Activated T-cell treated with anti-CD3 and anti-CD28 coated beads, Interleukin-2, amount 50 U/mL, for 4 hours (primary cell): ENCODE results near the gene METTL23. TPM values are rescaled to one million over a fixed set of nuclear protein-coding genes. Genes with fewer than 3 reads are reported as not detected.
"Not testable (repeated sequence)": the region's sequence is repeated elsewhere in the genome, so short reads cannot be mapped to it uniquely, and the experiment has no call there.

Experiments used
- ATAC-seq, 2 donors: fragments of 200-7000 bp; cut with Tn5 transposase; one replicate each; pipeline ENCODE4 v1.10.0; 2021
- DNase-seq: peaks from one replicate; pipeline ENCODE4 v3.0.0-alpha.2; 2020
- H3K27me3 Mint-ChIP-seq: one replicate; pipeline ENCODE4 v1.8.0; 2021; ENCODE audit warnings: low read depth, mixed read lengths
- H3K36me3 Mint-ChIP-seq: one replicate; pipeline ENCODE4 v1.8.0; 2022; ENCODE audit warnings: mixed read lengths; ENCODE audit not compliant: insufficient read depth
- H3K4me1 Mint-ChIP-seq: one replicate; pipeline ENCODE4 v1.8.0; 2021; ENCODE audit warnings: low read depth, mixed read lengths
- H3K4me3 Mint-ChIP-seq: one replicate; pipeline ENCODE4 v1.8.0; 2021; ENCODE audit warnings: mild to moderate bottlenecking, moderate library complexity, mixed read lengths
- H3K9me3 Mint-ChIP-seq: one replicate; pipeline ENCODE4 v1.8.0; 2021; ENCODE audit warnings: mixed read lengths
- total RNA-seq, 3 donors: library from RNA; stranded (reverse); gene quantifications; one replicate each; pipeline ENCODE4 v1.2.1, GENCODE V29; 2021

Gene METTL23
- total RNA-seq, 3 donors from 2014 or later, result 31.4 to 34.4 (median 31.5) TPM

- ATAC-seq (no peak), DNase-seq (no peak)
- no peaks in the 10 kb centered on the region for H3K36me3 Mint-ChIP-seq
- H3K9me3 Mint-ChIP-seq, result no peaks in the 10 kb centered on the region
- H3K4me3 Mint-ChIP-seq, result no peak overlapping the region
- H3K27me3 Mint-ChIP-seq, result peaks cover 3% of the 10 kb centered on the region
- H3K4me1 Mint-ChIP-seq, result peaks cover 4% of the 10 kb centered on the region
These were observed 25.1 kb upstream of the METTL23 start for GRCh38 chr17:76701471-76701967.

GRCh38 chr17:76702076-76702475 is 24.6 kb upstream of the METTL23 start:
- Mint-ChIP-seq H3K36me3 (no peaks in the 10 kb centered on the region), H3K4me1 (peaks cover 4% of the 10 kb centered on the region), H3K4me3 (no peak overlapping the region)

GRCh38 chr17:76702941-76703637 is 23.6 kb upstream of the METTL23 start:
- Mint-ChIP-seq H3K27me3 (peaks cover 3% of the 10 kb centered on the region), H3K4me1 (peaks cover 4% of the 10 kb centered on the region)
- no peak for ATAC-seq

More at GRCh38 chr17:76702076-76702475, 24.6 kb upstream of the METTL23 start:
- H3K27me3 Mint-ChIP-seq, result peaks cover 3% of the 10 kb centered on the region
- no peaks in the 10 kb centered on the region for H3K9me3 Mint-ChIP-seq
- DNase-seq (no peak), ATAC-seq (no peak)

DNA sequence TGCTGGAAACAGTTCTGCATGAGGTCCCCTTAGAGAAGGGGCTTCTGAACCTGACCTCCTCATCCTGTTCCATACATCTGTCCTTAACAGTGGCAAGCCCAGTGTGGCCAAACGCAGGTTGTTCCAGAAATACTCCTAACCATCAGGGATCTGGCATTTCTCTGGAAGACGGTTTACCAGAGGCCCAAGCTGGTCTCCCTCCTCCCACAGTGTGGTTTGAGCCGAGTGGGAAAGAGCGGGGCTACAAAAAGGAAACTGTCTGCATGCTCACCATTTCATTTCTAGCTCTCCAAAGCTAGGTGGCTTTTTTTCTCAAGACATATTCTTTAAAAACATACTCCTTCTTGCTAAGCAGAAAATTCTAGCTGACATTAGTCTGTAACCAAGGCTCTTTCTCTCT is 21.8 kb upstream of the METTL23 start:
- Mint-ChIP-seq H3K27me3 (no peaks in the 10 kb centered on the region), H3K9me3 (no peaks in the 10 kb centered on the region), H3K4me3 (no peak overlapping the region), H3K36me3 (no peaks in the 10 kb centered on the region), H3K4me1 (peaks cover 11% of the 10 kb centered on the region)
- DNase-seq (no peak), ATAC-seq (no peak)

More at GRCh38 chr17:76702941-76703637, 23.6 kb upstream of the METTL23 start:
- Mint-ChIP-seq H3K36me3 (no peaks in the 10 kb centered on the region), H3K9me3 (no peaks in the 10 kb centered on the region), H3K4me3 (no peak overlapping the region)
- DNase-seq, result no peak

- Mint-ChIP-seq H3K4me3 (no peak overlapping the region), H3K4me1 (peaks cover 18% of the 10 kb centered on the region)
- ATAC-seq, result no peak
These were observed 19.8 kb upstream of the METTL23 start for GRCh38 chr17:76706817-76707216.

DNA sequence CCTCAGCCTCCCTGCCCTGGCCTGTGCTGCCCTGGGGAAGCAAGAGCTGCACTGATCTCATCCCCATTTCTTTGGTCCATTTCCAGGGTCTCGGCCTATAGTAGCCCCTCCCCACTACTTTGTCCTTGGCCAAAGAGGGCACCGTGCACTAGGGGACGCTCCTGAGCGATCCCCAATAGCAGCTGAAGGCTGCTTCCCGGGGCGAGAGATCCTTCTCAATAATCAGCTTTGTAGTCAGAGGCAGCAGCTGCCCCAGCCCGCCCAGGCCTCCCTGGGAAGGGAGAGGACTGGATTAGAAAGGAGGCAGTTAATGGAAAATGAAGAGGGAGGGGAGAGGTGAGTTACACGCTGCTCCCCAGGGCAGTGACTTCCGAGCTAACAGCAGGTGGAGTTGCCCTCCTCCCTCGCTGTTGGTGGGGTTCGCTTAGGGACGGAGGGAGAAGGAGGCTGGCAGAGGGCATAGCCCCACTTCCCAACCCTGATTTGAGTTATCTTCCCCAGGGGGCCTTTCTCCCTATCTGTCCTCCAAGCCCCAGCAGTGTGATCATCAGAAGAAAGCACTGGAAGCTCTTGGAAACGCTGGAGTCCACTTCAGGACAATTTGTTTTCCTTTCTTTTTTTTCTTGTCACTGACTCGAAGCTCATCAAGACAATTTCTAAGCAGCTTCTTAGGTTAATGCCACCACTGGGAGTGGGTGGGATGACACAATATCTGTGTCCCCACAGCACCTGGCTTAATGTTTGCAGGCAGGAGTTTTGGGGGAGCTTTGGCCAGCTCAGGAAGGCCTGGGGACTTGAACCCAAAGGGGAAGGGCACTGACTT is 18.4 kb upstream of the METTL23 start:
- no peak for ATAC-seq
- Mint-ChIP-seq H3K4me1 (peaks cover 18% of the 10 kb centered on the region), H3K36me3 (no peaks in the 10 kb centered on the region), H3K4me3 (no peak overlapping the region), H3K27me3 (no peaks in the 10 kb centered on the region), H3K9me3 (no peaks in the 10 kb centered on the region)
- DNase-seq, result no peak

More at GRCh38 chr17:76706817-76707216, 19.8 kb upstream of the METTL23 start:
- H3K27me3 Mint-ChIP-seq, result no peaks in the 10 kb centered on the region
- no peak for DNase-seq
- no peaks in the 10 kb centered on the region for H3K9me3 Mint-ChIP-seq
- no peaks in the 10 kb centered on the region for H3K36me3 Mint-ChIP-seq

DNA sequence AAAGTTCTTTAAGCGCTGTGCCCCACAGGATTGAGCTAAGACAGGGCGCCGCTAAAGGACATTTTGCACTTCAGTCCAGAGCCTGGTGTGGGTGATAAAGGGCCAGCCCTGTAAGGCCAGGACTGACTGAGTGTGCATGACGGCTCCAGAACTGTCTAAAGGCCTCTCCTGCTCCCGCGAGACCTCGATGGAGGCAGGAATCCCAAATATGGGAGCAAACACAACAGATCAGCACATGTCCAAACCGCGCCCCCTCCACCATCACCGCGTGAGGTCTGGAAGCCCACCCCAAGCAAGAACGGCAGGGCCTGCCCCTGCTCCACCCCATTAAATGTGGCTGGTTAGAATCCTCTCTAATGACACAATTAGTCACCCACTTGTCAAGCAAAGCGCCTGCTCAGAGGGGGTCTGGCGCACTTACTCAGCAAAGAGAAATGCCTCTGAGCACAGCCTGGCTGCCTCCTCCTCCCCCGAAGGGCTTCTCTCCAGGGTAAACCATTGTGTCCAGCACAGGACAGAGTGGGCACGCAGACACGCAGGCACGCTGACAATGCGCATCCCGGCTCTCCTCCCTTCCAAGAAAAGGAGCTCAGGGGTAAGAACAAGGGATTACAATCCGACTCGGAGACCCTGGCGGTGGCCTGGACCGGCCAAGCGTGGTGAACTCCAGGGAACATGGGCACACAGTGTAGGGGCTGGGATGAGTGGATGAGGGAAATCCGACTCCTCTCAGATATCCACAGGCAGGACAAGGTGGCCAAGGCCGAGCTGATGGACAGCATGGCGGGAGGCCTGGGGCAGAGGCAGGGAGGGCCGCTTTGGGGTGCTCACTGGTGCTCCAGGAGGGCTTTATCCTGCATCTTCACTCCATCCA is 17.3 kb upstream of the METTL23 start:
- no peaks in the 10 kb centered on the region for H3K9me3 Mint-ChIP-seq
- peaks cover 28% of the 10 kb centered on the region for H3K4me1 Mint-ChIP-seq
- peak overlapping the region; percentile 73 for H3K4me3 Mint-ChIP-seq
- ATAC-seq (no peak), DNase-seq (no peak)
- peaks cover 9% of the 10 kb centered on the region for H3K36me3 Mint-ChIP-seq
- H3K27me3 Mint-ChIP-seq, result no peaks in the 10 kb centered on the region

- DNase-seq, result not testable (repeated sequence)
These were observed 16.4 kb upstream of the METTL23 start for GRCh38 chr17:76709951-76710862.

DNA sequence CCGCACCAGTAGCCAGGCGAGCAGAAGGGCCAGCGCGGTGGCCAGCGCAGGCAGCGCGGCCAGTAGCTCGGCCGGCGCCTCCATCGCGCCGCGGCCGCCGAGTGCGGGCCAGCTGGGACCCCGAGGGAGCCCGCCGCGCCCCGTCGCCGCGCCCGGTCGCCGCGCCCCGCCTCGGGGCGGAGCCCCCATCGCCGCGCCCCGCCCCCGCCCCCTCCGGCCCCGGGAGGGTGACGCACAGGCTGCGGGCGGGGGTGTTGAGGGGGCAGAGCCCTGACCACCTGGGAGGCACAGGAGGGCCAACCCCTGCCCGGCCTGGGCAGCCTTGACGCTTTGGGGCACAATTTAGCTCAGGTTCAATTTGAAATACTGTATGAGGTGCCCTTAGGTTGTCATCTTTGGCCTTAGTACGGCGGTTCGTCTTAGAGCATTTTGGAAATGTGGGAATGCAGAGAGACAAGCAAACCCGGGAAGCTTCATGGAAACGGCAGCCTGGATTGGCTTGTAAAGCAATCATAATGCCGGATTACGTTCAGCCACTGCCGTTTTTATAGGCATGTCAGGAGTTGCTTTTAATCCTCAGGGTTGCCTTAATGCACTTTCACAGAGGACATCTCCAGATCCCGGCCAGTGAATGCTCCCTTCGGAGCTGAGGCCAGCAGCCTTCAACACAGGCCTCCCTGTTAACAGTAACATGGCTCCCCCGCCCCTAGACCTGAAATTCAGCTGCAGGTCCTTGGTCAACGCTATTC is 15.6 kb upstream of the METTL23 start, which contains the start of gene MXRA7:
TSS of gene MXRA7 (minus strand) at position 103 of the 749 bp plus-strand sequence. CDS start at position 84, 19 bp downstream.
- peak; percentile 77 to 81 for ATAC-seq
- peak; percentile 54 for DNase-seq
- Mint-ChIP-seq H3K4me1 (peaks cover 41% of the 10 kb centered on the region), H3K4me3 (peak within 1 kb of the TSS; percentile 73), H3K36me3 (peaks cover 20% of the 10 kb centered on the region), H3K9me3 (no peaks in the 10 kb centered on the region), H3K27me3 (no peaks in the 10 kb centered on the region)

More at GRCh38 chr17:76709951-76710862, 16.4 kb upstream of the METTL23 start:
- not testable (repeated sequence) for H3K9me3 Mint-ChIP-seq, H3K27me3 Mint-ChIP-seq
- peaks cover 33% of the 10 kb centered on the region for H3K4me1 Mint-ChIP-seq
- peak overlapping the region; percentile 73 for H3K4me3 Mint-ChIP-seq
- ATAC-seq, result peak; percentile 40 to 42
- H3K36me3 Mint-ChIP-seq, result peaks cover 13% of the 10 kb centered on the region

GRCh38 chr17:76712321-76712720 is 14.3 kb upstream of the METTL23 start:
- ATAC-seq, H3K27me3 Mint-ChIP-seq, DNase-seq, H3K9me3 Mint-ChIP-seq, H3K4me3 Mint-ChIP-seq: not testable (repeated sequence)
- H3K4me1 Mint-ChIP-seq, result peaks cover 49% of the 10 kb centered on the region
- H3K36me3 Mint-ChIP-seq, result peaks cover 25% of the 10 kb centered on the region

DNA sequence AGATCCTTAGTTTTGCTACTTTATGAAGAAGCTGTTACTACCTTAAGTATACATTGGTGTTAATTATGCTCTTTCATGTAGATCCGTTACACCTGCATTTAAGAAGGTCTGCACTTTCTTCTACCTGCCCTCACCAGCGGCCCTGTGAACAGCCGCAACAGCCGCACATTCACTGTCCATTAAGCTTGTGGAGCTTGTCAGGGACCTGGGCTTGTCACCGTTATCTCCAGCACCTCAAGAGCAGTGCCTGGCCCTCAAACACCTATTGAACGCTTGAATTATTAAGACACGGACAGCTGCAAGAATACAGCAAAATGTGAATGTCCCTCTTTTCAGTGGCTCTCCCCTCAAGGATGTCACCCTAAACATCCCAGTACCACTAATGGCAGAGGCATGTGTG is 12.9 kb upstream of the METTL23 start:
- Mint-ChIP-seq H3K36me3 (peaks cover 32% of the 10 kb centered on the region), H3K4me1 (peaks cover 50% of the 10 kb centered on the region), H3K27me3 (no peaks in the 10 kb centered on the region), H3K4me3 (no peak overlapping the region), H3K9me3 (no peaks in the 10 kb centered on the region)
- ATAC-seq (no peak), DNase-seq (no peak)

GRCh38 chr17:76714336-76714735 is 12.3 kb upstream of the METTL23 start:
- ATAC-seq (no peak), DNase-seq (no peak)
- Mint-ChIP-seq H3K4me1 (peaks cover 47% of the 10 kb centered on the region), H3K27me3 (no peaks in the 10 kb centered on the region), H3K9me3 (no peaks in the 10 kb centered on the region), H3K4me3 (no peak overlapping the region), H3K36me3 (peaks cover 35% of the 10 kb centered on the region)
